HG03064 (cell line): Measurements from ENCODE around the gene CXorf38.

Experiments
- ATAC-seq: cut with Tn5 transposase; IDR thresholded peaks from one replicate; pipeline ENCODE4 v1.9.1; 2021; ENCODE audit warnings: low read depth; ENCODE audit not compliant: unreplicated experiment

Gene CXorf38, protein sequence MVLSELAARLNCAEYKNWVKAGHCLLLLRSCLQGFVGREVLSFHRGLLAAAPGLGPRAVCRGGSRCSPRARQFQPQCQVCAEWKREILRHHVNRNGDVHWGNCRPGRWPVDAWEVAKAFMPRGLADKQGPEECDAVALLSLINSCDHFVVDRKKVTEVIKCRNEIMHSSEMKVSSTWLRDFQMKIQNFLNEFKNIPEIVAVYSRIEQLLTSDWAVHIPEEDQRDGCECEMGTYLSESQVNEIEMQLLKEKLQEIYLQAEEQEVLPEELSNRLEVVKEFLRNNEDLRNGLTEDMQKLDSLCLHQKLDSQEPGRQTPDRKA

DNA sequence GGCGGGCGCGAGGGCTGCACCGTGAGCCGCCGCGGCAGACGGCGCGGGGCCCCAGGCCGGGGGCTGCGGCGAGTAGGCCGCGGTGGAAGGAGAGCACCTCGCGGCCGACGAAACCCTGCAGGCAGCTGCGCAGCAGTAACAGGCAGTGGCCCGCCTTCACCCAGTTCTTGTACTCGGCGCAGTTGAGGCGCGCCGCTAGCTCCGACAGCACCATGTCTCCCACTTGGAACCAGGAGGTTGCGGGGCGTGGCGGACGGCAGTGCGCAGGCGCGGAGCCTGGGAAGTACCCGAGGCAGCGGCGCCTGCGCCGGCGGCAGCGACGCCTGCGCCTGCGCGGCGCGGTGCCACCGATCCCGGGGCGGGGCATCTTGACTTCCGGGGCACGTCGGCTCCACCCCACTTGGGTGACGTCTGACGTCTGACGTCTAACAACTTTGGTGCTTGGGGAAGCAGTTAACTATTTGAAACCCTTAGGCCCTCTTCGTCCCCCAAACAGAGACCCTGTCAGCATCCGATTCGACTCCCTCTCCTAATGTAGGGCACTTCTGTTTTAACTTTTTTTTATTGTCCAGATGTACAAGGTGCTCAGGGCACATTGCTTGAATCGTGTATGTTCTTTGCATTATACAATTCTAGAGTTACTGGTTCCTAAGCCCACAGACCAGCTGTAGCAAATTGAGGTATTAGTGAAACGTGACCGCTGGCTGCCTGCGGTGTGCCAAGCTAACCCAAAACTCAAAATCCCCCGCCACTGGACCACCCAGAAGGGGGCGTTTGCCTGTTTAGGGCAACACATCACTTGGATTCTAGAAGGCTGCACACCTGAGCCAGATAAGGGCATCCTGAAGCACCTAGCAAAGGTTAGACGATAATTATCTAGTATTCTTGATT lies at the start of gene CXorf38:
Gene CXorf38 (minus strand): TSS at position 255 of the 891 bp plus-strand sequence. CDS start 41 bp downstream, at position 214.
- ATAC-seq: peak; percentile 57

DNA sequence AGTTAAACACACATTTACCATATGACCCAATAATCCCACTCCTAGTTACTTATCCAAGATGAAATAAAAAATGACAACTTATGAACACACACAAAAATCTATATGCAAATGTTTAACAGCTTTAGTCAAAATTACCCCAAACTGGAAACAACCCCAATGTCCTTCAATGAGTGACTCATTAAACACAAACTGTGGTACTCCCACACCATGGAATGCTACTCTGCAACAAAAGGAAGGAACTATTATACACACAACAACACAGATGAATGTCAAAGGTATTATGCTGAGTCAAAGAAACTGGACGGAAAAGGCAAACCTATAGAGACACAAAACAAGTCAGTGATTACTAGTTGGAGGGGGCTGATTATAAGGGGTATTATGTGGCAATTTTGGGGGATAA lies 47.4 kb upstream of the CXorf38 start:
- ATAC-seq: no peak

DNA sequence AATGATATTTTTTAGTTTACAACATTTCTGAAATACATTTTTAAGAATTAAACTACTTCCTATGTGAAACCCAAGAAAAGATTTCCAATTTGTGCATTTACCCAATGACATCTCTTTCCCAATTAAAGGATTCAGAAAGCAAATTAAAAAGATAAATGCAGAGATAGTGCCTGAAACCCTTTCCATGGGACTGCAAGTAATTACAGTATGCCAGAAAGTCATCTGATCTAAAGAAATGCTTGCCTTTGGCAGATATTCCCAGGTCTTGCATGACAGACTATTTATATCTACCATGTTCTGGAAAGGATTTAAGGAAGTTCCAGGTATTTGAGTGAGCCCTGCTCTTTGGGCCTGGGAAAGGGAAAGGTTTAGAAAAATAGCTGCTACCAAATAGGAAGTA lies 41.6 kb upstream of the CXorf38 start:
- no peak for ATAC-seq

DNA sequence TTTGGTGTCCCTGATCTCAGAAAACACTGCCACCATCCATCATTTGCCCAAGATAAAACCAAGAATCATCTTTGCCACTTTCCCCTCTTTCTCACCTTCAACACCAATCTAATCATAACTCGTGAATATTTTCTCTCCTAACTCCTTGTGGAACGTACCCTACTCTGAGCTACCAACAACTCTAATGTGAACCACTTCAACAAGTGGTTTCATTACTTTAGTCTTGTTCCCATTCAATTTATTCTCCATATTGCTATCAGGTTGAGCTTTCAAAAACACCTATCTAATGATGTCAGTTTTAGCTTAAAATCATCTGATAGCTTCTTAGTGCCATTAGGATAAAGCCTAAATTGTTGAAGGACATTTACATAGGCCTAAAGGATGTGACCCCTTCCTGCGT lies 39.8 kb upstream of the CXorf38 start:
- no peak for ATAC-seq

DNA sequence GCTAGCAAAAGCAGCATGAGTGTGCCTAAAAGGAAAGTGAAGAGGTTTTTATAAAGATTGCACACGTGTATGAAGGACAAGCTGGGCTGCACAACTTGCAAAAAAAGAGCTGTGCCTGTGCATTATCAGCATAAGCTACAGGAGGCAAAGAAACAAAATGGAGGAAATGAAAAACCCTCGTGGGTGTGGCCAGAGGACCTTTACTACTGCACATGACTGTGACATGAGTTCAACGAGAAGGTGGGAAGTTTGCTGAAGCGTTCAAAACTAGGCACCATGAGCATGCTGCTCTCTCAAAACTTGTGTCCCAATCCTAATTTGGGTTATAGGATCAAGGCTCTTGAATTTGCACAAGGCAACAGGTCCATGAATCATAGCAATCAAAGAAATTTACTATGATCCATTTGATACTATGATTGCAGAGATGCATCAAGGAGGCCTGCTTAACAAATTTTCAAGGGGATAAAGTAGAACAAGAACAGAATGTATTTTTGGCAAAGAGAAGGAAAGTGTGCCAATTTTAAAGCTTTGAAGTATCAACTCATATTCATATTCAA lies 38.1 kb upstream of the CXorf38 start:
- ATAC-seq: no peak

DNA sequence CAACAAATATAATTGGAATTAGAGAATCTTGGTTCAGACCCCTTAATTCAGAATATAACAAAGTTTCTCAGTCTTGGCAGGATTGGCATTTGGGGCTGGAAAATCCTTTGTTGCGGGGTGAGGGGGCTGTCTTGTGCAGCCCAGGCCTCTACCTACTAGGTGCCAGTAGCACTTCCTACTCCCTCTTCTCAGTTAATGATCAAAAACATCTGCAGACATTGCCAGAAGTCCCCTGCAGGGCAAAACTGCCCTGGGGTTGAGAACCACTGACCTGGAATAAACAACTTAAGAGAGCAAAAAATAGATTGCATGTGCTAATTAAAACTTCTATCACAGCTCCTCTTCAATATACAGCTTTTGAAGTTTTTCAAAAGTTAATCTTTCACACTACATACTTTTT lies 36.7 kb upstream of the CXorf38 start:
- ATAC-seq: no peak

DNA sequence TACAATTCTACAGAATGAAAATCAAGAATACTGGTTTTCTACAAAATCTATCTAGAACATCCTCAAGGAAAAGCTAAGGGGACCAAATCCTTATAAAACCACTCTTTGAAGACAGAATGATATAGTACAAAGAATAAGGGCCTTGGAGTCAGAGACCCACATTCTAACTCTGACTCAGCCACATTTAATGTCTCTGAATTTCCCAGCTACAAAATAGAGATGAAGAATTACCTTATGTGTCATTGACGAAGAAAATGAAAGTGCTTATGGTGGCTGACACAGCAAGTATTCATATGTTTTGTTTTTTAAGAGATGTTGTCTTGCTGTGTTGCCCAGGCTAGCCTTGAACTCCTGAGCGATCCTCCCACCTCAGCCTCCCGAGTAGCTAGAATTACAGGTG lies 35.9 kb upstream of the CXorf38 start:
- ATAC-seq: no peak

DNA sequence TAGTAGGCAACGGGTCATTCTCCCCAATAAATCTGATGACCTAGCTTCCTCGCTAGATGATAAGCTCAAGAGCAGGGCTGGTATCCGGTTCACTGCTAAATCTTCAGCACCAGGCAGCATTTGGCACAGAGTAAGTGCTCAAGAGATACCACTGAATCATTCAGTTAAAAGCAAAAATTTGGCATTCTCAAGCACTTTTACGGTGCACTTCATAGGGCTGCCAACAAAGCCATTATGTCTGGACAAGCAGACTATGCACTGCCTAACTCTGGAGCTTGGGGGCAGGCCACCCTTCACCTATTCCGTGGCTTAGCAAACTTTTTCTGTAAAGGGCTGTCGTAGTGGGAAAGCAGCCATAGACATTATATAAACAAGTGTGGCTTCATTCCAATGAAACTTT lies 23.8 kb upstream of the CXorf38 start:
- ATAC-seq: no peak

DNA sequence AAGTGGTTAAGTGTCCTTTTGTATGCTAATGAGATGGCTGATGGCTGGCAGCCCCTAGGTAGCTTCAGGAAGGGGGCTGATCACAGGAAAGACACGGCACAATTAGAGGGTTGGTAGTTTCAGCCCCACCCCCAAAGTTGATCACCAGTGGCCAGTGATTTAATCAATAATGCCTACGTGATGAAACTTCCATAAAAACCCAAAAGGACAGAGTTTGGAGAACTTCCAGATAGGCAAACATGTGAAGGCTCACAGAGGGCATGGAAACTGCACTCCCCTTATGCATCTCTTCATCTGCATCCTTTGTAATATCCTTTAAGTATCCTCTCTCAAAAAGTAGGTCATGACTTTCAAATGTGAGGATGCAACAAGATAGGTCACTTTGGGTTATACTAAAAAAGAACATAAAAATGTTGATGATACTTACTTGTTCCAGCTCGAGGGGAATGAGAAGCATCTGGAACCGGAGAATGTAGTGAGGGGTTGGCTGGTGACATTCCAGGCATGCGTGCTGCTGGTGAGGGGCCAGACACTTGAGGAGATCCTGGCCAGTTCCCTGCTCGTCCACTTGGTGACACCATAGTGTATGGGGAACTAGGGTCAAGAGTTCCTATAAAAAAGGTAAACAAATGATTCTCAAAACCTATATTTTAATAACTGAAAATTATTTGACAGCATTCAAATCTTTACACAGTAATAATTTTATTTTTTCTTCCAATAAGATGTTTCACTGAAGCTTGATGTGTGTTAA lies 16.7 kb upstream of the CXorf38 start:
- ATAC-seq: no peak

DNA sequence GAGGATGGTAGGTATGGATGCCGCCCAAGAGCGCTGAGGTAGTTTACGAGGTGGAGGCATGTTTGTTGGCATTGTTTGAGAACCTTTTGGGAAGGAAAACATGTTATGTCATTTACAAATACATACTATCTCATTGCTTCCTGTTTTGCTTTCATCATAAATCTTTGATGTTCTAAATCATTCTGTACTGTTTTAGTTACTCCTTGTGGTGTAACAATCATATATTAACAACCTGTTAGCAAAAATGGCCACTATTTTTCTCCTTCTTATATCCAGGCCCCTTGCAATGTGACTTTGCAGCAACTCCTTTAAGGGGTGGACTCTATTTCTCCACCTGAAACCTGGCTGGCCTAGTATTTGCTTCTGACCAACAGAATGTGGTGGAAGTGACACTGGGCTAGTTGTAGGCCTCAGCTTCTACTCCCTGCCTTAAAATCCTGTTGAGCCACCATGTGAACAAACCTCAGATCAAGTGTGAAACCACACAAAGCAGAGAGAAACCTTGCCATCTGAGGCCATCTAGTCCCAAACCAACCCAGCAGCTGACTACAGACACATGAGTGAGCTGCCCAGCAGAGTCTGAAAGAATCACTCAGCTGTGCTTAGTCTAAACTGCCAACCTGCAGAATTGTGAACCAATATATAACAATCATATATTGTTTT lies 15.8 kb upstream of the CXorf38 start:
- peak; percentile 80 for ATAC-seq

DNA sequence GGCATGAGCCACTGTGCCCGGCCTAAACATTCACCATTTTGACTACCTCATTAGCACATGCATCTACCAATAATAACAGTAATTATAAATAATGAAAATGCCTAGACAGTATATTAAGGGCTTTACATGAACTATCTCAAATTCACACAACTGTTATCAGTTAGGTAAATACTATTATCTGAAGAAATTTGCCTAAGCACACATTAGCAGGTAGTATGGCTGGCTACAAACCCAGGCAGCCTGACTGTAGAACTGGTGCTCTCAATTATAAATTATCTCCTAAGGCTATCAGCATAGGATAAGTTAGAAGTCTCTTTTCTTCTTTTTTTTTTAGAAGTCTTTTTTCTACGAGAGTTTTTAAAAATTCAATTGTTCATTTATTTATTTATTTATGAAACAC lies 14.1 kb upstream of the CXorf38 start:
- no peak for ATAC-seq

DNA sequence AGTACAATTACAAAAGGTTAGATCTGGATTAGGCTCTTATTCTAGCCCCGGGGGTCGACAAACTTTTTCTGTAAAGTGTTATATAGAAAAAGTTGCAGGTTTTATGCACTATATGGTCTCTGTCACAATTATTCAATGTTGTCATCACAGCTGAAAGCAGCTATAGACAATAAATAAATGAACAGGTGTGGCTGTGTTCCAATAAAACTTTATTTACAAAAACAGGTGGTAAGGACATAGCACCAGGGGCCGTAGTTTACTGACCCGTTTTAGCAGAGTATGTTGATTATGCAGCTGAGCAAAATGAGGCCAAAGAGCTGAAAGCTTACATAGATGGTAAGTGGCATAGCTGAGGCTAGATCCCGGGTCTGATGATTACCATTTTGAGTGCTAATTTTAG lies 13.0 kb upstream of the CXorf38 start:
- no peak for ATAC-seq

DNA sequence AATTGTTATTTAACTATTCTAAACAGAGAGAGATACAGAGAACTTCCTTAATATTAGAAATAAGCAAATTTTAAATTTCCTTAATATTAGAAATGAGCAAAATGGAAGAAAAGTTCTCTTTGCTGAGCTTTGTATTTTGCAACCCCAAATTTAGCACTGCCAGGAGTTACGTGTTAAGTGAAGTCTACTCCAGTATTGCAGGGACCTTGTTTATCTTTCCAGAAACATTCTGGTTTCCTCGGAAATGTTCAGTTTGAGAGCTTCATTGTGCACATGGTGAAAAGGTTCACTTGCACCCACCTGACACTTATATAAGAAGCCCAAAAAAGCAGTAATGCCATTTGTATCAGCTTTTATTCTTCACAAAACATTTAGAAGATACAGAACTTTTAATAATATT lies 6.2 kb upstream of the CXorf38 start:
- no peak for ATAC-seq

DNA sequence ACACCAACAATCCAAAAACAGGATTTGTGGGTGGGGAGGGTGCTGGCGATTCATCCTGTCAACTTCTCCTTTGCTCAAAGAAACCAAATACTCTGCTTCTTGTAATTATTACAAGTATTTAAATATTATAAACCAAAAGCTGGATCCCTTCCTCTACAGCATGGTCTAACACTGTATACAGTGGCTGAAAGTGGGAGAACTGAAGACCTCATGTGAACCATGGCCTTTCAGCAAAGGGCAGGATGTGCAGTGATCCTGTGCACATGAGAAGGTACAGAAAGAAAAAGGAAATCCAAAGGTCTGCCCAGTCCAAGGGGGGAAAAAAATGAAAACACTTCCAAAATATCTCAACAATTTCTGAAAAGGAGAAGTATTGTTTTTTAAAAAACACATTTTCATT lies 5.3 kb upstream of the CXorf38 start:
- ATAC-seq: no peak

DNA sequence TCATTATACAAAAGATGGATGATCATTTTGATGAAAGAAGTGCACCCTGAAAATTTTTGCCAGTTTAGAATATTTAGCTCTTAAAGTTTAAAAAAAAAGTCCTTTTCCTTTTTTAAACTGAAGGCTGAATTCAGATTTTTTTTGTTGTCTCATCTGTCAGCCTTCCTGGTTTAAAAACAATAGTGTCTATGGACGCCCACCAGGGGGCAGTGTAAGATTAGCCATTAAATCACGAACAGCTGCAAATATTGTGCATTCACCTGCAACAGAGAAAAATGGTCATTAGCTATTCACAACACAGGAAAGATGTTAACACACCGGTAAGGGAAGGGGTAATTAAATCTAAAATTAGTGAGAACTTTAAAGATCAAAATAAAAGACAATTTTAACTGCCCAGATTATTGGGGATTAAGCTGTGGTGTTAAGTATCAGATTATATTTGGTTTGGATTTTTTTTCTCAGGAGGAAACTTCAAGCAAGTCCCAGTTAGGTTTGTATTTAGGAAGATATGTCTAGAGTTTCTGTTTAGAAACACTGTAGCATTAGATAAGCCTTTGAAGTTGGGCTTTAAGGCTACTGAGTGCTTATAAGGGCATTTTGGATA lies 4.4 kb upstream of the CXorf38 start:
- no peak for ATAC-seq

DNA sequence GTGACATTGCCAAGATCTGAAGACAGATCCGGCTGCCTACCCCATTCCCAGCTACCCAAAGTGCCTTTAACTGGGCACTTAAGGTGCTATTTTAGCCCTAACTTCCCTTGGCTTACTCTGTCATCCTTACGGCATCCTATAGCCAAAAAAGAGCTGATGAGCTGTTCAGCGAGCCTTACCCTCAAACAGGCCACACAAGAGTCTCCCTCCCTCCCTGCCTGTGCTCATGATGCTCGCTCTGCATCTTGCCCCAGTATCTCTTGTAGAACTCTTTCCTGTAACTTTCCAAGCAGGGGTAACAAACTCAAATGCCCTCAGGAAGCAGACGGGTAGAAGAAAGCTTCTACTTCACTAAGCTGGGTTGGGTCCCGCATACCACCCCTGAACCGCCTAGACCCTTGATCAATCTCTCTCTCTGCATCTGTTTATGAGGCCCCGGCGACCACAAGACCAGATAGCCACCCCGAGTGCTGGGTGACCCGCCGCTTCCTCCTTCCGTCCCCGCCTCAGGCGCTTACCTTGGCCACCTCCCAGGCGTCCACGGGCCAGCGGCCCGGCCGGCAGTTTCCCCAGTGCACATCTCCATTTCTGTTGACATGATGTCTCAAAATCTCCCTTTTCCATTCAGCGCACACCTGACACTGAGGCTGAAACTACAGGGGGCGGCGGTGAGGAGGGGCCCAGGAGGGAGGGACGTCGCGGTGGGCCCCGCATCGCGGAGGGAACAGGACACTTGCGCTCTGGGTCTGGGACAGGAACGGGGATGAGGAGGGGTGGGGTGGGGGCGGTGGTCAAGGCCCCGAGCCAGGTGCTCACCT lies 663 bp downstream of the CXorf38 start:
- ATAC-seq: peak; percentile 24

DNA sequence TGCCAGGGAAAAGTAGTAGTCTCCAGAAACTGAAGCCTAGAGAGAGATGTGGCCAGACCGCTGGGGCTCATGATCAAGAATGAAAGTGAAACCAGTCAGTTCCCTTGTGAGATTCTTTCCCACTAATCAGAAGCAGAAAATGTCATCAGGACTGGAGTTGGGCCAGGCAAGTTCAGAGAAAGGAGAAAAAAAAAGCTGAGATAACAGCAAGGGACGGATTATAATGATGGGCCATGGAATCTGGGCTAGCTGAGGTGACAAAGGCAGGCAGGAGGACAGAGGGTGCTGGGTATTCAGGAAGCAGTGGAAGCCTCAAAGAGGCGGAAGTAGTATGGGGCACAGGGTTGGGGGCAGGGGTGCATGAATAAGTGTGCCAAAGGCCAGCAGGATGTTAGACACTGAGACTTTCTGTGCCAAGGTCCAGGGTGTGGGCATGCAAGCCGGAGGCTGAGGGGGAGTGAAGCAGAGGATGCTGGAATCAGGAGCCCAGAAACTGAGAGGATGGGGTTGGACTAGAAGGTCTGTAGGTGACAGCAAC lies 2.5 kb downstream of the CXorf38 start:
- peak; percentile 33 for ATAC-seq

DNA sequence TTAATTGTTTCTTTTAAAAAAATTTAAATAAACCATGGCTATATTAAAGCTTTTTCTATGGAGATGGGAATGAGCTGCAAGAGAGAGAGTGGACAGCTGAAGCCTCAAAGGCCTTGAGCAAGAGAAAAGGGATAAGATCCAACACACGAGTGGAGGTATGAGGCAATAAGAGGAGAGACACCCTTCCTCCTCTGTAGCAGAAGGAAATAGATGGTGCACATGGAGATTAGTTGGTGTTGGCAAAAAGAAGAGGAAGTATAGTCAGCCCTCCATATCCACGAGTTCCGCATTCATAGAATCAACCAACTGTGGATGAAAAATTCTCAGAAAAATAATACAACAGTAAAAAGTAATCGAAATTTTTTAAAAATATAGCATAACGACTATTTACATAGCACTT lies 3.2 kb downstream of the CXorf38 start:
- ATAC-seq: no peak

DNA sequence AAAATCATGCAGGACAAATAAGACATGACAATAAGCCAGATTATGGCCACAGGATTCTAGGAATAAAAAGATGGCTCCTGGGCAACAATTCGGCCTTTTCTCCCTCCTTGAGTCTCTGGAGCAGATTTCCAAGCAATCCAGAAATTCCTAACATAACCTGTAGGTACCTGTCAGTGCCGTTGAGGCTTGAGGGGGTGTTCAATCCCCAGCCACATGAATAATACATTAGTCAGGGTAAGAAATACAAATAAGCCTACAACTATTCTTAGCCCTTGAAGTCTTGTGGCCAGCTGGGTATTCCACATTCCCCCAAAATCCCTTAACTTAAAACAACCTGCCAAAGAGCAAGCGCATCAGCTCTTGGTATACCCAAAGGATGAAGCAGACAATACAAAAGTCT lies 9.7 kb downstream of the CXorf38 start:
- no peak for ATAC-seq
